Measurements from ENCODE around the gene SIN3A.
"Not testable (repeated sequence)": the region's sequence is repeated elsewhere in the genome, so short reads cannot be mapped to it uniquely, and the experiment has no call there.

SIN3A gene

DNA sequence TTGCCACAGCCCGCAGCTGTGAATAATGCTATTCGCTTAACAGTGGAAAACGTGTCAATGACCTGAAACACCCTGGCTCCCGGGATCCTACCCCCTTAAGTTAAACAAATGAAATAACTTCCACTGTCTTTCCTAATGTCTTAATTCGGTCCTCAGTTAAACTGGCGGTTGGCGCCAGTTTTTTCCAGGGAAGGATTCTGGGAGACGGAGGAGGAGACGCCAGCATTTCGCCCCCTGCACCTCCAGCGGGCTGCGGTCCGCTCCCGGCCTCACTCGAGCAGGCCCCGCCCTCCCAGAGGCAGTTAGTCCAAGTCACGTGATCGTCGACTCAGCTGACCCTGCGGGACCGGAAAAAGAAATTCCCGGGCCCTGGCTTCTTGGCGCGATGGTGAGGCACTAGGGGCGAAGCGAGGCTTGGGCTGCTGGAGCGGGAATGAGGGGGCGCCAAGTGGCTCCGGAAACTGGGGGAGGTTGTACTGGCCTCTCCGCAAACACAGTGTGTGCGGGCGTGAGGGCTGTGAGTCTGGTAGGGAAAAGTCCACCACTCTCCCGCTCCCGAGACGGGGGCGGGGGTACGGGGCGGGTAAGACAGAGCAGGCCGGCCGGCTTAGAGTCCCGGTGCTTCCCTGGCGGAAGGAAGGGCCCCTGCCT lies 115.7 kb downstream of the SIN3A start, which contains the start of gene COMMD4:
Gene COMMD4 (plus strand): TSS at position 359 of the 651 bp plus-strand sequence. CDS start 27 bp downstream, at position 386.
- DNase-seq (ENCODE audit: low spot score) (peak; percentile 85), FAIRE-seq (peak; percentile 78)

DNA sequence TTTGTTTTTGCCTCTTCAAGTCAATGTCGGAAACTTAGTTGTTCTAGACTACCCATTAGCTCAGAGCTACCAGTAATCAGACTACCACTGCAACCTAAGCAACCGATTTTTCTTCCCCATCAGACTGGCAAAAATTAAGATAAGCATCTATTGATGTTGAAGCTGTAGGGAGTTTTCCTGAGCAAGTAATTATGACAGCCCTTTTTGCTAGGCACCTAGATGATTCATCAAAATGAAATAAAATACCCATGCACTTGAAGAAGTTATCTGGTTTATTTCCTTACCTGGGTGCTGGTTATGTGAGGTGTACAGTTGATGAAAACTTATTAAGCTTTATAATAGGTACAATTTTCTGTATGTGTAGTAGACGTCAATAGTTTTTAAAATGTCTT lies 116.2 kb downstream of the SIN3A start:
- DNase-seq (ENCODE audit: low spot score) (no peak), FAIRE-seq (no peak)

DNA sequence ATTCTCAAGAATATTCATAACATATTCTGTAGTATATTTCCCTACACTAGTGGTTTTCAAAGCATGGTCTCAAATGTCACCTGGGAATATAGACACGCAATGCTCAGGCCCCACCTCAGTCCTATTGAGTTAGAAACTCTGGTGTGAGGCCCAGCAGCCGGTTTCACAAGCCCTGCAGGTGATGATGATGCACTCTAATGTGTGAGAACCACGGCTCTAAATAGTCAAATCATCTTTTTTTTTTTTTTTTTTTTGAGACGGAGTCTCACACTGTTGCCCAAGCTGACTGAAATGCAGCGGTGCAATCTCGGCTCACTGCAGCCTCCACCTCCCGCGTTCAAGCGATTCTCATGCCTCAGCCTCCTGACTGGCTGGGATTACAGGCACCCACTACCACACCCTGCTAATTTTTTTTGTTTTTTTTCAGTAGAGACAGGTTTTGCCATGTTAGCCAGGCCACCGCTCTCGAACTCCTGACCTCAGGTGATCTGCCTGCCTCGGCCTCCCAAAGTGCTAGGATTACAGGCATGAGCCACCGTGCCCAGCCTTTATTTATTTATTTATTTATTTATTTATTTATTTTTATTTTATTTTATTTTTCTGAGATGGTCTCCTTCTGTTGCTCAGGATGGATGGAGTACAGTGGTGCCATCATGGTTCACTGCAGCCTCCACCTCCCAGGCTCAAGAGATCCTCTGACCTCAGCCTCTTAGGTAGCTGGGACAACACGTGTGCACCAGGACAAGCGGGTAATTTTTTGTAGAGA lies 117.7 kb downstream of the SIN3A start:
- DNase-seq (ENCODE audit: low spot score): not testable (repeated sequence)

DNA sequence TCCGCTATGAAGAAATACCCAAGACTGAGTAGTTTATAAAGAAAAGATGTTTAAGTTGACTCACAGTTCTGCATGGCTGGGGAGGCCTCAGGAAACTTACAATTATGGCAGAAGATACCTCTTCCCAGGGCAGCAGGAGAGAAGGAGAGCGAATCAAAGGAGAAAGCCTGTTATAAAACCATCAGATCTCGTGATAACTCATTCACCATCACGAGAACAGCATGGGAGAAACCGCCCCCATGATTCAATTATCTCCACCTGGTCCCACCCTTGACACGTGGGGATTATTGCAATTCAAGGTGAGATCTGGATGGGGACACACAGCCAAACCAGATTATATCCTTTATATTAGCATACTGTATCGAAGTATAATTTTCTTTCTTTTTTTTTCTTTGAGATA lies 119.4 kb downstream of the SIN3A start:
- not testable (repeated sequence) for DNase-seq (ENCODE audit: low spot score); FAIRE-seq

More for the DNA sequence above, 117.7 kb downstream of the SIN3A start:
- FAIRE-seq: not testable (repeated sequence)

DNA sequence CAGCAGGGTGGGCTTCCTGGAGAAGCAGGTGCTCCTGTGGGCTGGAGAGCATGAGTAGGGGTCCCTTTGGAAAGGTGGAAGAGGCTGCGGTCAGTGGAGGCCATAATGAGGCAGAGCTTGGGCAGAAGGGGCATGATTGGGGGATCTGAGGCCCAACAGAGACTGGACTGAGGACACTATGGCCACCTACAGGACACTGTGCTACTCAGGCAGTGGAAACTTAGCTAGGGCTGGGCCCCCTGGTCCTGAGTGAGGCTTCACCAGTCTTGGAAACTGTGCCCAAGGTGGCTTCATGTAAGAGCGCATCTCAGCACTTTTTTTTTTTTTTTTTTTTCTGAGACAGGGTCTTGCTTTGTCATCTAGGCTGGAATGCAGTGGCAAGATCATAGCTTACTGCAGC lies 121.9 kb downstream of the SIN3A start:
- no peak for FAIRE-seq

DNA sequence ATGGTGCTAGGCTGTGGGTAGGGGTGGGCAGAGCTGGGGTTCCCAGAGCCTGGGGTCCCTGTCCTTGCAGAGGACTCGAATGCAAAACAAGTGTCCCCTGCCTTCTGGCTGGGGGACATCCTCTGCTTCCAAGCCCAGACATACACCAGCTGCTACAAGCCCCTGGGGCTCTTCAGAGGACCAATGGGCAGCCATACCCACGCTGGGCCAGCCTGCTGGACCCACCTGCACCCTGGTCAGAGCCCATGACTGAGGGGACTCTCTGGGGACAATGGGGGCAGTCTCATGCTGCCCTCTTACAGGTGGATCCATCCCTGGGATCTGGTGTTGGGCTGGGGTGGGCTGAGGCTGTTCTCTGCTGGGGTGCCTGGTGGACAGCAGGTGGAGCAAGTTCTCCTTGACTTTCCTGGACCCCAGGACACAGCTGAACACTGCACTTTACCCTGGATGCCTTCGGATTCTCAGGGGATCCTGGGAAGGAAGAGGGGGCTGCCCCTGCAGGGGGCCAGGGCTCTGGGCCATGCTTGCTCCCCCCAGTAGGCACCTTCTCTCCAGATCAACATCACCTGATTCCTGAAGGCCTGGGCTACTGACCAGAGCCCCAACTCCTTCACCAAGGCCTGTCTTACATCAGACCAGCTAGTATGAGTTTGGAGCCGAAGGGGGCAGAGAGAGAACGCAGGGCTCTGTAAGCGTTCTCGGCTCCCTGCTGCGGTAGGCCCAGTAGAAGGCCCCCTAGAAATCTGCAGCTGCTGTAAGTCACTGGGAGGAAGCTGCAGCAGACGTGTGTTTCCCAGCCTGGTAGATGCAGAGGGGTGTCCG lies 122.8 kb downstream of the SIN3A start:
- FAIRE-seq (no peak), DNase-seq (ENCODE audit: low spot score) (no peak)

More for the DNA sequence above, 121.9 kb downstream of the SIN3A start:
- DNase-seq (ENCODE audit: low spot score): no peak

DNA sequence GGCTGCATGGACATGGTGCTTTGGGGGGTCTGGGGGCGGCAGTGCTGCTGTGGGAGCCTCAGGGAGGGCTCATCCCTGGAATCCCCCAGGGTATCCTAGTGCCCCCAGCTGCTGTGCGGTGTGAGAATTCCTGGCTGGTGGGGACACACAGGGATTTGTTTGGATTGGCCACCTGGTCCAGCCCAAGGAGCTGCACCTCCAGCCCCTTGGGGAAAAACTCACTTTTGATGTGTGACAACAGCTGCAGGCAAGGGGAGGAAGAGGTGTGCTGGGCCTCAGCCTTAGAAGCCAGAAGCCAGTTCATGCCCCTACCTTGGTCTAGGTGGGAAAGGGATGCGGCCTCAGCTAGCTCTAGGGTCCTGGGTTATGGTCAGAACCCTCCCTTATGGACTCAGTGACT lies 124.0 kb downstream of the SIN3A start:
- DNase-seq (ENCODE audit: low spot score) (no peak), FAIRE-seq (no peak)

DNA sequence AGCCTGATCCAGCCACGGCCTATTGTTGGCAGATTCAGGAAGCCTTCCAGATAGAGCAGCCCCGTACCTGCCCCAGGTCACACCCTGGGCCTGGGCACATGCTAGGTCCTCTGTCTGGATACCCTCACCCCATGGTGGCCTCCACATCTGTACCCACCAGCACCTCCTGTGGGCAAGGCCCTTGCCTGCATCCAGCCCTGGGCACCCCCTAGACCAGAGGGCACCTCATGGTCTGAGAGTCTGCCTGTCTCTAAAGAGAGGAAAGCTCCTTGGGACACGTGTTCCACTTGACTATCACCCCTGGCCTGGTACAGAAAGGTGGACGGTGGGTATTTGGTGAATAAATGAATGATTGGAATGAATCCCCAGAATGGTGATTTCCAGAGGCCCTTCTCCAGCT lies 124.5 kb downstream of the SIN3A start:
- FAIRE-seq: no peak

DNA sequence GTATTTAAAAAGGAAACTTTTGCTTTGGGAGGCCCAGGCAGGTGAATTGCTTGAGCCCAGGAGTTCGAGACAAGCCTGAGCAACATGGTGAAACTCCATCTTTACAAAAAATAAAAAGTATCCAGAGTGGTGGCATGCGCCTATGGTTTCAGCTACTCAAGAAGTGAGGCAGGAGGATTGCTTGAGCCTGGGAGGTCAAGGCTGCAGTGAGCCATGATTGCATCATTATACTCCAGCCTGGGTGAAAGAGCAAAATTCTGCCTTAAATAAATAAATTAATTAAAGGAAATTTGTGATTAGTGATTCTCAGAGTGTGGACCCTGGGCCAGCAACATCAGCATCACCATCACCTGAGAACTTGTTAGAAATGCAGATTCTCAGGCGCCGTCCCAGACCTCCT lies 125.6 kb downstream of the SIN3A start:
- FAIRE-seq (no peak), DNase-seq (ENCODE audit: low spot score) (no peak)

More for the DNA sequence above, 124.5 kb downstream of the SIN3A start:
- DNase-seq (ENCODE audit: low spot score): no peak

DNA sequence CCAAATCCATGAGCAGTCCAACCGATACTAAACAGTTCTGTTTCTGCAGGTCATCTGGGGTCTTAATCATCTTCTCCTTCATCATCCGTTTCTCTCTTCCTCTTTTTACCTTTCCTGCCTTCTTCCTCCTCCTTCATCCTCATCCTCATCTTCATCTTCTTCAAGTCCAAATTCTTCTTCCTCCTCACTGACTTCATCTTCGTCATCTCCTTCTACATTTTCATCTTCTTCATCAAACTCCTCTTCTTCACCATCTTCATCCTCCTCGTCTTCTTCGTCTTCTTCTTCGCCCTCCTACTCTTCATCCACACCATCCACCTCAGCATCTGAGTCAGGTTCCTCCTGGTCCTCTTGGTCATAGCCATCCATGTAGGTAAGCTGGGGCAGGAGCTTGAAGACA lies 129.8 kb downstream of the SIN3A start:
- FAIRE-seq: no peak
- DNase-seq (ENCODE audit: low spot score): no peak
